Immature natural killer cell (primary cell): ENCODE data around the gene GABRG3. TPM values are rescaled to one million over a fixed set of nuclear protein-coding genes. Genes with fewer than 3 reads are reported as not detected.

Experiments used
- DNase-seq, 3 donors: peaks; one replicate each; pipeline ENCODE4 v3.0.0; 2022; ENCODE audit warnings: mixed read lengths in 1 of 3
- H3K27ac Mint-ChIP-seq, 6 donors: one replicate each; pipeline ENCODE4 v1.8.0; 2020; ENCODE audit warnings: mixed read lengths in 6 of 6, mild to moderate bottlenecking in 5 of 6, inconsistent platforms in 4 of 6, moderate library complexity in 3 of 6
- H3K27me3 Mint-ChIP-seq, 3 donors: one replicate each; pipeline ENCODE4 v1.8.0; 2020 to 2021; ENCODE audit warnings: low read depth in 3 of 3, mild to moderate bottlenecking in 3 of 3, mixed read lengths in 3 of 3, moderate library complexity in 3 of 3, inconsistent platforms in 1 of 3
- H3K36me3 Mint-ChIP-seq, 3 donors: one replicate each; pipeline ENCODE4 v1.8.0; 2020; ENCODE audit warnings: mixed read lengths in 3 of 3, inconsistent platforms in 2 of 3, mild to moderate bottlenecking in 2 of 3
- H3K4me1 Mint-ChIP-seq, 2 donors: one replicate each; pipeline ENCODE4 v1.8.0; 2020; ENCODE audit warnings: inconsistent platforms in 2 of 2, mild to moderate bottlenecking in 2 of 2, mixed read lengths in 2 of 2, moderate library complexity in 1 of 2
- H3K4me3 Mint-ChIP-seq, 5 donors: one replicate each; pipeline ENCODE4 v1.8.0; 2020; ENCODE audit warnings: mild to moderate bottlenecking in 5 of 5, mixed read lengths in 5 of 5, inconsistent platforms in 3 of 5, moderate library complexity in 3 of 5
- H3K9me3 Mint-ChIP-seq, 6 donors: one replicate each; pipeline ENCODE4 v1.8.0; 2020; ENCODE audit warnings: mild to moderate bottlenecking in 6 of 6, mixed read lengths in 6 of 6, inconsistent platforms in 4 of 6, moderate library complexity in 3 of 6
- polyA plus RNA-seq, 3 donors: library from polyadenylated mRNA; unstranded; fragments of 300-500 nt; fragmentation: Illumina TruSeq; gene quantifications; one replicate each; pipeline ENCODE4 v1.2.3, GENCODE V29; 2021

GABRG3 gene
- polyA plus RNA-seq: not detected

DNA sequence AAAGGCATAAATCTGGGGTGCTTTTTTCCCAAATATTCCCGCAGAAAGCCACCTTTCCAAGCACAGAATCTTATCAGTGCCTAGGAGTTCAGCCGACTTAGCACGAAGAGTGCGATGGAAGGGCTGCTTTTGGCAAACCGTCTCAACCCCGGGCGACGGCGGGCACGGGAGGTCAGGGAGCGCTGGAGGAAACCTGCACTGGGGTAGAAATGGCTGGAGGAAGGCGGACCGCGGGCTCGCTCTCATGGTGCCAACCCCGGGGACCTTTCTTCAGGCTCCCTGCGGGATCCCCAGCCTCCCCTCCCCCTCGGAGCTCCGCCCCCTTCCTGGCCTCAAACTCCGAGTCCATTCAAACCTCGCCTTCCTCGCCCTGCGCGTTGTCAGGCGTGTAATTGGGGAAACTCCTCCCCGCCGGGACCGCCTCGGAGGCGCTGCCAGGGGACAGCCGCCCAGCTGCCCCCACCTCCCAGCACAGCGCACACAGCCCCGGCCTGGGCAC lies at the start of gene GABRG3:
GABRG3 (plus strand) TSS at position 470 of the 499 bp plus-strand sequence.
- Mint-ChIP-seq H3K27ac (no peak within 1 kb of the TSS), H3K4me1 (no peaks in the 10 kb centered on the region), H3K4me3 (no peak within 1 kb of the TSS), H3K9me3 (peaks cover 2 to 10% (median 8%) of the 10 kb centered on the region in 6 donors), H3K36me3 (no peaks in the 10 kb centered on the region), H3K27me3 (peaks cover 0 to 5% (median 1%) of the 10 kb centered on the region in 3 donors)
- no peak for DNase-seq

DNA sequence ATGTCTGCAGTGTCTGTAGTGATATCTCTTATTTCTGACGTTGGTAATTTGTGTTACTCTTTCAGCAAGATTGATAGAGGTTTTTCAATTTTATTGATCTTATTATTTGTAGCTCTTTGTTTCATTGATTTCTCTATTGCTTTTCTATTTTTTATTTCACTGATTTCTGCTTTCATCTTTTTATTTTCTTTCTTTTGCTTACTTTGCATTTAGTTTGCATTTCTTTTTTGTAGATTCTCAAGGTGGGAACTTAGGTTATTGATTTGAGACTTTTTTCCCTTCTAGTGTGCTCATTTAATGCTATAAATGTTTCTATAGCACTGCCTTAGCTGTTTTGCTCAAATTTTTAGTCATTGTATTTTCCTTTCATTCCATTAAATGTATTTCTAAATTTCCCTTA lies 49.5 kb upstream of the GABRG3 start:
- Mint-ChIP-seq H3K36me3 (no peaks in the 10 kb centered on the region), H3K27me3 (no peaks in the 10 kb centered on the region), H3K4me1 (no peaks in the 10 kb centered on the region), H3K9me3 (peaks cover 3 to 34% (median 11%) of the 10 kb centered on the region in 6 donors), H3K27ac (no peak overlapping the region), H3K4me3 (no peak overlapping the region)
- DNase-seq: no peak

DNA sequence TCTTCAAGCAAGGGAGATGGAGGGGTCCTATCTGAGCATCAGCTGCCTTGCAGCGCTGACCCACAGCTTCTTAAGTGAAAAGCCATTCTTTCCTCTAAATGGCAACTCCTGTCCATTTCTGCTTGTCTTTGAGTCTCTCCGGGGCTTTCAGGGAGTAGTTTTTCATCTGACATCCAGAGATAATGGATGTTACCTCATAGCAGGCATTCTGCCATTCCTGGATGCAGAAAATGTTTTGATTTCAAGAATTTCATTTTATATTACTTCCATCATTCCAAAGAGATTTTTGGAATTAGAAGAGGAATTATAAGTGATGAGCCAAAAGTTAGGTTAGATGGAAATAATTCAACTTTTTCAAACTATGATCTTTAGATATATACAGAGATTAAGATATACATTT lies 44.9 kb upstream of the GABRG3 start:
- Mint-ChIP-seq H3K4me3 (no peak overlapping the region), H3K36me3 (peaks cover 0 to 4% (median 0%) of the 10 kb centered on the region in 3 donors), H3K4me1 (no peaks in the 10 kb centered on the region), H3K27me3 (no peaks in the 10 kb centered on the region), H3K9me3 (peaks cover 1 to 28% (median 9%) of the 10 kb centered on the region in 6 donors), H3K27ac (no peak overlapping the region)
- no peak for DNase-seq

DNA sequence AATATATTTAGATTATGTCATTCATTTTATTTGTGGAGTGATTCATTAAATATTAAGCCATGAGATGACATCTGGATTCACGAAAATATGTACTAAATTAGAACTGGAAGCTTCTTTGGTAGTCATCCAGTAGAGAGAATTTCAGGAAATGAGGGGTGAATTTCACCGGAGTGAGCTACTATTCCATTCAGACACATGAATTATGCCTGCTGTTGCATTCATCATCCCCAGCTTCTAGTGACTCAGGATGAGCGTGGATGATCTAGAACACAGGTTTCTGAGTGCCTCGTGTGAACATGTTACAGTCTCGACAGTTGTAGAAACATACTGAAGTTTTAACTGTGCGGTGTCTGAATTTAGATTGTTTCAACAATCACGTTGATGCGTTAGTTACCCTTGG lies 42.9 kb upstream of the GABRG3 start:
- no peak overlapping the region for H3K4me3 Mint-ChIP-seq
- no peak overlapping the region for H3K27ac Mint-ChIP-seq
- no peak for DNase-seq
- H3K27me3 Mint-ChIP-seq: peaks cover 0 to 2% (median 0%) of the 10 kb centered on the region in 3 donors
- H3K9me3 Mint-ChIP-seq: peaks cover 3 to 23% (median 9%) of the 10 kb centered on the region in 6 donors
- H3K36me3 Mint-ChIP-seq: peaks cover 0 to 4% (median 0%) of the 10 kb centered on the region in 3 donors
- H3K4me1 Mint-ChIP-seq: no peaks in the 10 kb centered on the region

DNA sequence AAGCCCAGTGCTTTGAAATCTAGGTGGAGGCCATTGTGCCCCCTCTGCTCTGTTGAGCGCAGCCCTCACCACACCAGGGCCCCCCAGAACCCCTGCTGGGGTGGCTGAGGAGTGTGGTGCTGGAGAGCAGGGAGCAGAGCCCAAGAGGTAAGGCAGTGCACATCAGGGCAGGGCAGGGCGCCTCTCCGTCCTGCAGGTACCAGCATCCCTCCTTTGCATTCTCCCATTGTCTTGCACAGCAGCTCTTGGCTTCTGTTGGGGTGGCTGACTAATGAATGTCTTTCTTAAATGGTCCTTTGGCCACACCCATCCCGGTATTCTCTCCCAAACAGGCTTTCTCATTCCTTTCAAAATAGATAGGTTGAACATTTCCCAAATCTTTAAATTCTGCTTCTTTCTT lies 41.4 kb upstream of the GABRG3 start:
- Mint-ChIP-seq H3K9me3 (peaks cover 2 to 22% (median 7%) of the 10 kb centered on the region in 6 donors), H3K36me3 (peaks cover 0 to 4% (median 0%) of the 10 kb centered on the region in 3 donors), H3K4me1 (no peaks in the 10 kb centered on the region), H3K27me3 (peaks cover 0 to 2% (median 0%) of the 10 kb centered on the region in 3 donors), H3K27ac (no peak overlapping the region), H3K4me3 (no peak overlapping the region)
- DNase-seq: no peak

DNA sequence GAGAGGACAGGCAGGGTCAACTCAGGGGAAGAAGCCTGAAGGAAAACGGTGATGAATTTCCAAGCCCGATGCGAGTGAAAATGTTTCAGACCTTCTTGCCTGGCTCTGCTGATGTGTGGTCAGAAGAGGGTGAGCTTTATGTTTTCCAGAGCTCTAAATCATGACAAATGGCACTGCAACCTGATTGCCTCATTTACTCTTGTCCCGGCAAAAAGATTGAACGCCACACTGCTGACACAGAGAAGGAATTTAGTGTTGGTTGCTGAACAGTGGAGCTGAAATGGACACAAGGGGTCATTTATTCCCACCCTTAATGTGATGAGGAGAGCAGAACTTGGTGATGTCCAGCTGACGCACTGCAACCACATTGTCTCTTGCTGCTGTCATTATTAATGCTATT lies 36.1 kb upstream of the GABRG3 start:
- no peak for DNase-seq

DNA sequence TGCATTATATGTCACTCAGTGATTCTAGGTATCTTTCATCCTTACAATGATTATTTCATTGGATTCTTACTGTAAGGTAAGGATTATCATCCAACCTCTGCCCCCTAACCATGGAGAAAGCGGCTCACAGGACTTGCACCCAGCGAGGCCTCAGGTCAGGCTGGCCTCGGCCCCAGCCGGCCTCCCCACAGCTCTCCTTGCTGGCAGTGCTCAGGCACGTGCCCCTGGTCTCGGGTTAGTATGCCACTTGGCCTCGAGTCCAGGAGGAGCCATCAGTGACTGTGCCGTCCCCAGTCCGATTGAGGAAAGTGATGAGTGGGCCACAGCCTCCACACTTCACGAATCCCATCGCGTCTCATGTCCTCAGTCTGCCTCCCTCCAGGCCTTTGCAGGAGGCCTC lies 35.7 kb upstream of the GABRG3 start:
- Mint-ChIP-seq H3K9me3 (peaks cover 1 to 13% (median 4%) of the 10 kb centered on the region in 6 donors), H3K27ac (no peak overlapping the region), H3K4me3 (no peak overlapping the region), H3K27me3 (peaks cover 0 to 2% (median 0%) of the 10 kb centered on the region in 3 donors), H3K4me1 (no peaks in the 10 kb centered on the region), H3K36me3 (peaks cover 0 to under 1% (median 0%) of the 10 kb centered on the region in 3 donors)
- no peak for DNase-seq

More for the DNA sequence above, 36.1 kb upstream of the GABRG3 start:
- H3K36me3 Mint-ChIP-seq: peaks cover 0 to 4% (median 0%) of the 10 kb centered on the region in 3 donors
- no peak overlapping the region for H3K4me3 Mint-ChIP-seq
- peaks cover 0 to 2% (median 0%) of the 10 kb centered on the region in 3 donors for H3K27me3 Mint-ChIP-seq
- H3K27ac Mint-ChIP-seq: no peak overlapping the region
- no peaks in the 10 kb centered on the region for H3K4me1 Mint-ChIP-seq
- peaks cover 3 to 17% (median 5%) of the 10 kb centered on the region in 6 donors for H3K9me3 Mint-ChIP-seq

DNA sequence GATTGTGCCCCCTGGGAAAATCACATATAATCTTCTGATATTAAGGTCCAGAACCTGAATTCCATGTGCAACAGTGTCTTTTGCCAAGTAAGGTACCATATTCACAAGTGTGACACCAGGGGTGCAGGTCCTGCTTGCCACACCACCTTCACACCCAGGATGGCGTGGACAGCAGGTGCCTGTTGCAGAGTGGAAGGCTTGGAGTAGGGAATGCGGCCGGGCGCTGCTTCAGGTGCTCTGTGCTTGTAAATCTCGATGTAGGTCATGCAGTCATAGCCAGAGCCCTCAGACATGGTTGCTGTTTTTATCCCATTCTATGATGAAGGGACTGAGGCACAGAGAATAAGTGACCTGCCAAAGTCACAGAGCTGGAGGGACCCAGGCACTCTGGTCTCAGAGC lies 34.5 kb upstream of the GABRG3 start:
- no peak overlapping the region for H3K27ac Mint-ChIP-seq
- no peak for DNase-seq
- peaks cover 0 to 2% (median 0%) of the 10 kb centered on the region in 3 donors for H3K27me3 Mint-ChIP-seq
- H3K4me1 Mint-ChIP-seq: no peaks in the 10 kb centered on the region
- H3K36me3 Mint-ChIP-seq: no peaks in the 10 kb centered on the region
- H3K4me3 Mint-ChIP-seq: no peak overlapping the region
- H3K9me3 Mint-ChIP-seq: peaks cover 0 to 12% (median 4%) of the 10 kb centered on the region in 6 donors

DNA sequence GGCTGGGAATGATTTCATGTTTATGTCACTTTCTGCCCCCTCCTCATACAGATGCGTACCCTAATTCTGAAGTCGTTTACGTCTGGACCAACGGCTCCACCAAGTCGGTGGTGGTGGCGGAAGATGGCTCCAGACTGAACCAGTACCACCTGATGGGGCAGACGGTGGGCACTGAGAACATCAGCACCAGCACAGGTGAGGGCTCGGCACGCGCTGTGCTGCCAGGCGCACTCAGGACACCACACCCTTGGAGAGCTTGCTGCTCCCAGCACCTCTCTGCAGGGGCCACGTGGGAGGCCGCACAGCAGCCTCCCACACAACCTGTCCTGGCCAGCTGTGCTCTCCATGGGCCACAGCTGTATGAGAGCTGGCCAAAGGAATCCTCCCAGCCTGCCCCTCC lies 33.8 kb upstream of the GABRG3 start:
- Mint-ChIP-seq H3K27ac (no peak overlapping the region), H3K9me3 (peaks cover 0 to 12% (median 2%) of the 10 kb centered on the region in 6 donors), H3K4me3 (no peak overlapping the region), H3K4me1 (no peaks in the 10 kb centered on the region), H3K27me3 (peaks cover 0 to 2% (median 0%) of the 10 kb centered on the region in 3 donors), H3K36me3 (no peaks in the 10 kb centered on the region)
- no peak for DNase-seq

DNA sequence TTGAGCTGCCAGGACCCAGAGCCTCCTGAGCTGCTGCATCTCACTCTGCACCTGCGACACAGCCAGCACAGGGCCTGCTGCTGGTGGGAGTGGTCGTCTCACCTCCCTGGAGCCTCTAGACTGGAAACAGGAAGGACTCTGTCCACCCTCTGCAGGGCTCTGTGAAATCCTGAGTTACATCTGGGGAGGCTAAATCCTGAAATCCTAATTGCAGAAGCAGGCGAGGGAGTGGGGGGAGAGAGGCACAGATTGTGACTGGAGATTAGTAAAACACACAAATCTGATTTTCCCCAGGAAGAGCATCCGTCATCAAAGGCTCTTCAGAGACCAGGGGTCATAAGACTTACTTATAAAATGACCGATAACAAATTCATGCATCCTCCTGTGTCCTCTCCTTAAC lies 31.6 kb upstream of the GABRG3 start:
- no peaks in the 10 kb centered on the region for H3K4me1 Mint-ChIP-seq
- no peaks in the 10 kb centered on the region for H3K36me3 Mint-ChIP-seq
- peaks cover 0 to 15% (median 5%) of the 10 kb centered on the region in 6 donors for H3K9me3 Mint-ChIP-seq
- H3K4me3 Mint-ChIP-seq: no peak overlapping the region
- no peak overlapping the region for H3K27ac Mint-ChIP-seq
- no peak for DNase-seq
- no peaks in the 10 kb centered on the region for H3K27me3 Mint-ChIP-seq

DNA sequence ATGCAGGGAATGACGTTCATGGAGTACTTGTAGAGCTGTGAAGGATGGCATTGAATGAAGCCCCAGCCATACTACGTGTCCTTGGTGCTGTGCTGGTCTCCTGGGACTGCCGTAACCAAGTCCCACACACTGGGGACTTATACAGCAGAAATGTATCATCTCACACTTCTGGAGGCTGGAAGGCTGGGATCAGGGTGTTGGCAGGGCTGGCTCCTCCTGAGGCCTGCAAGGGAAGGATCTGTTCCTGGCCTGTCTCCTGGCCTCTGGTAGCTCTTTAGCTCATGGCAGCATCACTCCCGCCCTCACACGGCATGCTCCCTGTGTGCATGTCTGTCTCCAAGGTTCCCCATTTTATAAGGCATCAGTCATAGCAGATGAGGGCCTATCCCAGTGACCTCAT lies 29.5 kb upstream of the GABRG3 start:
- H3K9me3 Mint-ChIP-seq: peaks cover 0 to 16% (median 11%) of the 10 kb centered on the region in 6 donors
- no peaks in the 10 kb centered on the region for H3K27me3 Mint-ChIP-seq

DNA sequence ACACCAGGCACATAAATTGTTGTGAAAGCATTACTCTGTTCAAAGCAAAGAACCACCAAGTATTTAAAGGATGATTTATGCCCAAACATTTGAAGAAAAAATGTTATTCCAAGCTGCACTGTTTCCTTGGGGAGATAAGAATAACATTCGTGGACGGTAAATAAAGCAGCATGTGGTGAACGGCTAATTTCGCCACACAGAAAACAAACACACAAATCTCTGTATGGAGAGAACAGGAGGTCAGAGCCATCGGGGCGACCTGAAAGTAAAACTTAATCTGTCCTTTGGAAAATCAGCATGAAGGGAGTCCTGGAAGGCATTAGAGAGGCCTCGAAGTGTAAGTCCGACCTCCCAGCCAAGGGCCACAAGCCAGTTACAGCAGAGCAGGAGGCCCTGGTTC lies 27.1 kb upstream of the GABRG3 start:
- no peak overlapping the region for H3K27ac Mint-ChIP-seq
- H3K4me1 Mint-ChIP-seq: no peaks in the 10 kb centered on the region
- no peak for DNase-seq
- H3K4me3 Mint-ChIP-seq: no peak overlapping the region
- H3K27me3 Mint-ChIP-seq: peaks cover 0 to 2% (median 0%) of the 10 kb centered on the region in 3 donors
- H3K9me3 Mint-ChIP-seq: peaks cover 0 to 21% (median 11%) of the 10 kb centered on the region in 6 donors
- H3K36me3 Mint-ChIP-seq: no peaks in the 10 kb centered on the region

More for the DNA sequence above, 29.5 kb upstream of the GABRG3 start:
- Mint-ChIP-seq H3K4me1 (no peaks in the 10 kb centered on the region), H3K4me3 (no peak overlapping the region), H3K27ac (no peak overlapping the region), H3K36me3 (no peaks in the 10 kb centered on the region)
- DNase-seq: no peak

DNA sequence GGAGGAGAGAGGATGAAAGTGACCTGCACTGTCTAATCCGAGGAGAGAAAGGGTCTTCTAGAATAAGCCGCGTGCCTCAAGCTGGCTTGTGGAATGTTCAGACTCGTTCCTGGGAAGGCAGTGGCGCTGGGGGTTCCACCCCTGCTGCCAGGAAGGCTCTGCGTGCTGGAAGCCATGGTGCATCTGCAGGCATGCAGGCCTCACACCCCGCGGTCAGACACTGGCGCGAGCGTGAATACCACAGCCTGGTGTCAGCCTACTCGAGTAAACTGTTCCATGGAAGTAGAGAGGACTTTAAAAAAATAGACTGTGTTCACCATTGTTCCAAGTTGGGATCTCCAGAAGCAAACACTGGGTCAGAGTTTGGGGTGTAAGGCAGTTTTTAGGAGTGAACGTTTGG lies 25.9 kb upstream of the GABRG3 start:
- Mint-ChIP-seq H3K27me3 (peaks cover 0 to 2% (median 0%) of the 10 kb centered on the region in 3 donors), H3K4me3 (no peak overlapping the region), H3K27ac (no peak overlapping the region), H3K9me3 (peaks cover 0 to 21% (median 12%) of the 10 kb centered on the region in 6 donors), H3K4me1 (no peaks in the 10 kb centered on the region), H3K36me3 (no peaks in the 10 kb centered on the region)
- DNase-seq: no peak

DNA sequence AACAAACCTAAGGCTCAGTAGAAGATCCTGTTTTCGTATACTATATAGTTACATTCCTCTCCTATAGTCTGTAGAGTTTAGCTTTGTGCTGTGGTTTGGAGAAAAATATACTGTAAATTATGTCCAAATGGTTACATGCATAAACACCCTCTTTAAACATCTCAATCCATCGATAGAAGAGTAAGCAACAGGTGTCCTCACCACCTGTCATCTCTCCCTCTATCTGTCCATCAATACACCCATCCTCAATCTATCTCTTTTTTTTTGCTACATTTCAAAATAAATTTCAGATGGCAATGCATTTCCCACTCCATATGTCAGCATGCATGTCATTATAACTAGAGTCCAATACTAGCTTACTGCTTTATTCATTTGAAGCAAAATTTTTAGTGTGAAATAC lies 21.0 kb upstream of the GABRG3 start:
- H3K27ac Mint-ChIP-seq: no peak overlapping the region

DNA sequence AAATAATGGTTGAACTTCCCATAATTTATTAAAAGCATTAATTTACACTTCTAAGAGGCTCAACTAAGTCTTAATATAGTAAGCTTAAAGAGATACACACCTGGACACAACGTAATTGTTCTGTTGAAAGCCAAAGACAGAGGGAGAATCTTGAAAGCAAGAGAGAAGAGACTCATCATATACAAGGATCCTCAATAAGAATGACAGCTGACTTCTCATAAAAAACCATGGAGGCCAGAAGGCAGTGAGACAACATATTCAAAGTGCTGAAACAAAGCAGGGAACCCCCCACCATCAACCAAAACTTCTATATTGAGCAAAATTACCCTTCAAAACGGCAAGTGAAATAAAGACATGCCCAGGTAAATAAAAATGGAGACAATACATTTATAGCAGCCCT lies 16.6 kb upstream of the GABRG3 start:
- H3K36me3 Mint-ChIP-seq: no peaks in the 10 kb centered on the region
- H3K4me1 Mint-ChIP-seq: no peaks in the 10 kb centered on the region
- H3K9me3 Mint-ChIP-seq: peaks cover 5 to 18% (median 9%) of the 10 kb centered on the region in 6 donors
- H3K4me3 Mint-ChIP-seq: no peak overlapping the region
- H3K27me3 Mint-ChIP-seq: no peaks in the 10 kb centered on the region
- no peak overlapping the region for H3K27ac Mint-ChIP-seq
- no peak for DNase-seq

More for the DNA sequence above, 21.0 kb upstream of the GABRG3 start:
- peaks cover 6 to 24% (median 11%) of the 10 kb centered on the region in 6 donors for H3K9me3 Mint-ChIP-seq
- H3K27me3 Mint-ChIP-seq: peaks cover 0 to 2% (median 0%) of the 10 kb centered on the region in 3 donors
- no peaks in the 10 kb centered on the region for H3K36me3 Mint-ChIP-seq
- H3K4me1 Mint-ChIP-seq: no peaks in the 10 kb centered on the region
- no peak overlapping the region for H3K4me3 Mint-ChIP-seq
- DNase-seq: no peak
